Natural killer cell (primary cell): ENCODE data around the gene PKP4. TPM values are rescaled to one million over a fixed set of nuclear protein-coding genes. Genes with fewer than 3 reads are reported as not detected.

Source experiments
- ATAC-seq, 3 donors: fragments of 150-1000 bp in 2 of 3; fragments of 200-7000 bp in 1 of 3; cut with Tn5 transposase; 1 replicate in 1 of 3; 2 replicates in 2 of 3; pipeline ENCODE4 v1.10.0; 2021; ENCODE audit warnings: mild to moderate bottlenecking in 2 of 3, moderate library complexity in 2 of 3
- DNase-seq, 2 donors: peaks; one replicate each; pipeline versions ENCODE4 v3.0.0 to v3.0.0-alpha.2; 2013 to 2021; ENCODE audit warnings: mixed read lengths in 1 of 2
- H3K27ac ChIP-seq: one replicate; pipeline ENCODE4 v1.5.1; 2013; ENCODE audit warnings: mild to moderate bottlenecking, low read length
- H3K27me3 ChIP-seq: one replicate; pipeline ENCODE4 v1.6.1; 2013; ENCODE audit warnings: low read length; ENCODE audit not compliant: control insufficient read depth, insufficient read depth
- H3K36me3 ChIP-seq: one replicate; pipeline ENCODE4 v1.6.1; 2013; ENCODE audit warnings: low read length; ENCODE audit not compliant: control insufficient read depth, insufficient read depth
- H3K4me1 ChIP-seq: one replicate; pipeline ENCODE4 v1.6.1; 2013; ENCODE audit warnings: low read length; ENCODE audit not compliant: control insufficient read depth, insufficient read depth
- H3K4me3 ChIP-seq: one replicate; pipeline ENCODE4 v1.5.1; 2013; ENCODE audit warnings: low read length
- H3K9me3 ChIP-seq: one replicate; pipeline ENCODE4 v1.6.1; 2013; ENCODE audit warnings: low read length; ENCODE audit not compliant: control insufficient read depth, insufficient read depth
- H3K27ac Mint-ChIP-seq, 2 donors: one replicate each; pipeline ENCODE4 v1.8.0; 2022; ENCODE audit warnings: mild to moderate bottlenecking in 2 of 2, mixed read lengths in 2 of 2, moderate library complexity in 1 of 2
- H3K27me3 Mint-ChIP-seq, 2 donors: one replicate each; pipeline ENCODE4 v1.8.0; 2022; ENCODE audit warnings: low read depth in 2 of 2, mixed read lengths in 2 of 2
- H3K36me3 Mint-ChIP-seq: one replicate; pipeline ENCODE4 v1.8.0; 2022; ENCODE audit warnings: mixed read lengths
- H3K4me1 Mint-ChIP-seq, 2 donors: one replicate each; pipeline ENCODE4 v1.8.0; 2022; ENCODE audit warnings: mixed read lengths in 2 of 2
- H3K4me3 Mint-ChIP-seq: one replicate; pipeline ENCODE4 v1.8.0; 2022; ENCODE audit warnings: mild to moderate bottlenecking, moderate library complexity, mixed read lengths
- H3K9me3 Mint-ChIP-seq, 2 donors: one replicate each; pipeline ENCODE4 v1.8.0; 2022; ENCODE audit warnings: mixed read lengths in 2 of 2
- CTCF ChIP-seq: fragments of 200-600 bp; IDR thresholded peaks from one replicate; pipeline ENCODE4 v1.8.0; 2022; ENCODE audit warnings: antibody characterized with exemption
- WGBS: methylation state at CpG from one replicate; pipeline ENCODE4 v1.1.7; 2013; ENCODE audit warnings: missing lambda C conversion rate; ENCODE audit not compliant: insufficient coverage; 5-methylcytosine and 5-hydroxymethylcytosine counted together
- intact Hi-C: fragments of 100-400 bp; cut with micrococcal nuclease; formaldehyde crosslinking; loops from one replicate; pipeline ENCODE4 v1.14.2; 2022
- total RNA-seq, 4 donors: library from RNA; stranded (reverse); fragments of 120-200 nt in 1 of 4; gene quantifications; one replicate each; pipeline versions ENCODE4 v1.2.3 to v1.2.4, GENCODE V29; 2013 to 2022

Gene PKP4
- total RNA-seq, 3 donors from 2014 or later (not counting 1 experiment from before 2014, with no cell fraction given): 5.9 to 8.4 (median 7.2) TPM

- no peaks in the 10 kb centered on the region for H3K4me1 ChIP-seq
- Mint-ChIP-seq H3K27ac (no peak overlapping the region), H3K27me3 (peaks cover 7 to 12% of the 10 kb centered on the region in 2 donors), H3K9me3 (peaks cover 0 to 5% of the 10 kb centered on the region in 2 donors), H3K4me3 (no peak overlapping the region), H3K36me3 (no peaks in the 10 kb centered on the region), H3K4me1 (no peaks in the 10 kb centered on the region)
- no peak for ATAC-seq
- DNase-seq: no peak
- no peaks in the 10 kb centered on the region for H3K27me3 ChIP-seq
- 80% methylated on average over 1 of the region's 1 CpG for WGBS
- intact Hi-C loops: no loop called here
- no peaks in the 10 kb centered on the region for H3K9me3 ChIP-seq
- no peak overlapping the region for H3K27ac ChIP-seq
- no peak overlapping the region for H3K4me3 ChIP-seq
- H3K36me3 ChIP-seq: no peaks in the 10 kb centered on the region
- TF ChIP-seq CTCF: no peak
Observed at GRCh38 chr2:158715357-158715756, 258.6 kb downstream of the PKP4 start.

- no peak overlapping the region for H3K4me3 ChIP-seq
- H3K4me1 ChIP-seq: no peaks in the 10 kb centered on the region
- Mint-ChIP-seq H3K36me3 (no peaks in the 10 kb centered on the region), H3K27me3 (peaks cover 12 to 13% of the 10 kb centered on the region in 2 donors), H3K4me1 (no peaks in the 10 kb centered on the region), H3K4me3 (no peak overlapping the region), H3K9me3 (peaks cover 0 to 5% of the 10 kb centered on the region in 2 donors), H3K27ac (no peak overlapping the region)
- no peaks in the 10 kb centered on the region for H3K27me3 ChIP-seq
- no peak for DNase-seq
- H3K27ac ChIP-seq: no peak overlapping the region
- 100% methylated on average over 1 of the region's 5 CpGs for WGBS
- intact Hi-C loops: no loop called here
- TF ChIP-seq CTCF: no peak
- H3K36me3 ChIP-seq: no peaks in the 10 kb centered on the region
- no peaks in the 10 kb centered on the region for H3K9me3 ChIP-seq
- no peak for ATAC-seq
Observed at GRCh38 chr2:158716121-158716791, 259.5 kb downstream of the PKP4 start.

GRCh38 chr2:158716921-158717320 is 260.2 kb downstream of the PKP4 start:
- TF ChIP-seq CTCF: no peak
- H3K27ac Mint-ChIP-seq: no peak overlapping the region
- no peaks in the 10 kb centered on the region for H3K36me3 ChIP-seq
- ATAC-seq (no peak), DNase-seq (no peak)
- no peaks in the 10 kb centered on the region for H3K4me1 ChIP-seq
- no peaks in the 10 kb centered on the region for H3K36me3 Mint-ChIP-seq
- H3K9me3 Mint-ChIP-seq: peaks cover 0 to 5% of the 10 kb centered on the region in 2 donors
- 93% methylated on average over 10 of the region's 10 CpGs for WGBS
- intact Hi-C loops: no loop called here
- H3K9me3 ChIP-seq: no peaks in the 10 kb centered on the region
- H3K27me3 ChIP-seq: no peaks in the 10 kb centered on the region
- peaks cover 12 to 15% of the 10 kb centered on the region in 2 donors for H3K27me3 Mint-ChIP-seq
- no peak overlapping the region for H3K27ac ChIP-seq
- H3K4me1 Mint-ChIP-seq: no peaks in the 10 kb centered on the region
- no peak overlapping the region for H3K4me3 Mint-ChIP-seq
- no peak overlapping the region for H3K4me3 ChIP-seq
